ENCODE results near the gene OPTC.

GRCh38 chr1:203505526-203506204 is 11.7 kb downstream of the OPTC start:
- no peak for TF ChIP-seq ZSCAN16 (tag by site-specific recombination; IDR thresholded peaks at IDR 0.05)
- TF ChIP-seq CTCF (tag by site-specific recombination; IDR thresholded peaks at IDR 0.05) = no peak
- no peak for TF ChIP-seq KLF10 (tag by site-specific recombination; IDR thresholded peaks at IDR 0.05)
- no peak for TF ChIP-seq TCF7L2 (IDR thresholded peaks at IDR 0.05; ENCODE audit: borderline replicate concordance, low read depth, low read length)
- no peak for TF ChIP-seq SP3 (tag by site-specific recombination; IDR thresholded peaks at IDR 0.05)
- TF ChIP-seq ZNF530 (tag by site-specific recombination; IDR thresholded peaks at IDR 0.05; ENCODE audit: low read depth) = no peak
- no peak for TF ChIP-seq YY2 (tag by site-specific recombination; IDR thresholded peaks at IDR 0.05)
- no peak for TF ChIP-seq ZNF660 (tag by site-specific recombination; IDR thresholded peaks at IDR 0.05)
- TF ChIP-seq ZNF121 (tag by site-specific recombination; IDR thresholded peaks at IDR 0.05) = no peak
- TF ChIP-seq ZFP41 (tag by site-specific recombination; IDR thresholded peaks at IDR 0.05; ENCODE audit: borderline replicate concordance) = no peak
- TF ChIP-seq ZNF398 (tag by site-specific recombination; IDR thresholded peaks at IDR 0.05) = no peak
- no peak for TF ChIP-seq ZBTB26 (tag by site-specific recombination; optimal IDR thresholded peaks at IDR 0.05)
- TF ChIP-seq ZNF19 (tag by site-specific recombination; IDR thresholded peaks at IDR 0.05; ENCODE audit: low read depth) = no peak
